SK-N-SH (cell line): ENCODE results near the gene DENND1A. TPM values are rescaled to one million over a fixed set of nuclear protein-coding genes. Genes with fewer than 3 reads are reported as not detected.

Experiments used
- CTCF ChIA-PET: fragments of 300-600, 350-600 bp; formaldehyde crosslinking; extraction: SDS; loops from one replicate; lab custom pipeline; 2021; lab: Yijun Ruan, JAX
- POLR2A ChIA-PET: fragments of 350-600 bp; sonication (Branson Sonifier 250); formaldehyde crosslinking; extraction: SDS; loops from one replicate; lab custom pipeline; 2020; ENCODE audit warnings: antibody characterized with exemption, inconsistent platforms; lab: Yijun Ruan, JAX
- DNase-seq: peaks from one replicate; pipeline ENCODE4 v3.0.0; 2012
- H2AFZ ChIP-seq: fragments of 200-600 bp; sonication (generic); 2 replicates; pipeline ENCODE4 v1.8.1; 2016; ENCODE audit warnings: antibody characterized with exemption, mild to moderate bottlenecking, low read depth
- H3F3A ChIP-seq: fragments of 200-600 bp; sonication (generic); replicated peaks from 2 replicates; pipeline ENCODE3; 2016; ENCODE audit warnings: antibody characterized with exemption, mild to moderate bottlenecking; ENCODE audit not compliant: insufficient read depth
- H3K27ac ChIP-seq, 2 experiments: fragments of 200-500 bp in 1 of 2; fragments of 200-600 bp in 1 of 2; sonication (Bioruptor generic) in 1 of 2; sonication (generic), shearing (Covaris generic) in 1 of 2; 2 replicates each; pipeline versions ENCODE4 v1.5.1 to v1.6.1; 2014 to 2016; ENCODE audit warnings: low read depth in 2 of 2, inconsistent platforms in 1 of 2, low read length in 1 of 2, mild to moderate bottlenecking in 1 of 2, mixed read lengths in 1 of 2
- H3K27me3 ChIP-seq: fragments of 200-600 bp; sonication (generic), shearing (Covaris generic); 2 replicates; pipeline ENCODE4 v1.6.1; 2016; ENCODE audit warnings: mixed run types; ENCODE audit not compliant: insufficient read depth
- H3K36me3 ChIP-seq, 2 experiments: fragments of 200-500 bp in 1 of 2; fragments of 200-600 bp in 1 of 2; sonication (Bioruptor generic) in 1 of 2; sonication (generic) in 1 of 2; replicated peaks in 1 of 2; 2 replicates each; pipeline versions ENCODE3 to v1.5.1; 2014 to 2016; ENCODE audit warnings: low read length in 1 of 2, mild to moderate bottlenecking in 1 of 2; ENCODE audit not compliant: insufficient read depth in 2 of 2, control insufficient read depth in 1 of 2
- H3K4me1 ChIP-seq, 2 experiments: fragments of 200-500 bp in 1 of 2; fragments of 200-600 bp in 1 of 2; sonication (Bioruptor generic) in 1 of 2; sonication (generic), shearing (Covaris generic) in 1 of 2; 2 replicates each; pipeline versions ENCODE4 v1.5.1 to v1.6.1; 2014 to 2016; ENCODE audit warnings: low read depth in 1 of 2, low read length in 1 of 2, mixed run types in 1 of 2; ENCODE audit not compliant: insufficient read depth in 2 of 2, control insufficient read depth in 1 of 2
- H3K4me2 ChIP-seq: fragments of 200-600 bp; sonication (generic), shearing (Covaris generic); 2 replicates; pipeline ENCODE4 v1.6.1; 2017; ENCODE audit warnings: mixed run types
- H3K4me3 ChIP-seq, 2 experiments: fragments of 200-500 bp in 1 of 2; fragments of 200-600 bp in 1 of 2; sonication (Bioruptor generic) in 1 of 2; sonication (generic), shearing (Covaris generic) in 1 of 2; 2 replicates each; pipeline versions ENCODE4 v1.5.1 to v1.8.1; 2014 to 2016; ENCODE audit warnings: low read depth in 2 of 2, inconsistent platforms in 1 of 2, low read length in 1 of 2, mild to moderate bottlenecking in 1 of 2, mixed read lengths in 1 of 2, moderate library complexity in 1 of 2
- H3K79me2 ChIP-seq: fragments of 200-600 bp; sonication (generic); 2 replicates; pipeline ENCODE4 v1.8.1; 2017; ENCODE audit warnings: mild to moderate bottlenecking; ENCODE audit not compliant: insufficient read depth
- H3K9ac ChIP-seq: fragments of 200-600 bp; sonication (generic); 2 replicates; pipeline ENCODE4 v1.6.1; 2017; ENCODE audit warnings: mixed run types
- H3K9me2 ChIP-seq: fragments of 200-600 bp; sonication (generic); 2 replicates; pipeline ENCODE4 v1.6.1; 2017; ENCODE audit warnings: mixed run types
- H3K9me3 ChIP-seq: fragments of 200-600 bp; sonication (generic); 2 replicates; pipeline ENCODE4 v1.6.1; 2017; ENCODE audit warnings: mixed run types, mild to moderate bottlenecking, moderate library complexity
- H4K20me1 ChIP-seq: fragments of 200-600 bp; sonication (generic); 2 replicates; pipeline ENCODE4 v1.6.1; 2017; ENCODE audit warnings: mild to moderate bottlenecking, mixed run types; ENCODE audit not compliant: insufficient read depth
- CHD2 ChIP-seq: fragments of 150-350 bp; IDR thresholded peaks from 2 replicates; pipeline ENCODE4 v1.6.1; 2018; ENCODE audit warnings: low read length; ENCODE audit not compliant: partially characterized antibody
- ELF1 ChIP-seq: IDR thresholded peaks from 2 replicates; pipeline ENCODE4 v1.4.0; 2012
- EP300 ChIP-seq, 2 experiments: IDR thresholded peaks; 2 replicates each; pipeline versions ENCODE4 v1.4.0 to v1.6.1; 2012; ENCODE audit warnings: borderline replicate concordance in 1 of 2, low read depth in 1 of 2, low read length in 1 of 2
- FOSL2 ChIP-seq: IDR thresholded peaks from 2 replicates; pipeline ENCODE4 v1.4.0; 2012; ENCODE audit warnings: low read depth, mild to moderate bottlenecking, moderate library complexity, borderline replicate concordance
- FOXM1 ChIP-seq: IDR thresholded peaks from 2 replicates; pipeline ENCODE4 v1.4.0; 2012; ENCODE audit warnings: low read depth, mild to moderate bottlenecking
- GABPA ChIP-seq: IDR thresholded peaks from 2 replicates; pipeline ENCODE4 v1.4.0; 2012; ENCODE audit warnings: low read depth, mild to moderate bottlenecking
- GATA2 ChIP-seq: sonication (generic); formaldehyde crosslinking; IDR thresholded peaks from 2 replicates; pipeline ENCODE4 v1.5.0; 2020; ENCODE audit warnings: mild to moderate bottlenecking, missing genetic modification reagents
- IRF3 ChIP-seq: fragments of 150-350 bp; IDR thresholded peaks from 2 replicates; pipeline ENCODE4 v1.6.1; 2016; ENCODE audit warnings: mild to moderate bottlenecking, low read depth, low read length
- JUND ChIP-seq: IDR thresholded peaks from 2 replicates; pipeline ENCODE4 v1.4.0; 2012
- MEF2A ChIP-seq: IDR thresholded peaks from 2 replicates; pipeline ENCODE4 v1.4.0; 2012; ENCODE audit warnings: low read depth, borderline replicate concordance
- NRF1 ChIP-seq: IDR thresholded peaks from 2 replicates; pipeline ENCODE4 v1.6.1; 2012; ENCODE audit warnings: low read depth, mild to moderate bottlenecking, low read length
- RAD21 ChIP-seq: IDR thresholded peaks from 2 replicates; pipeline ENCODE4 v1.6.1; 2012; ENCODE audit warnings: mild to moderate bottlenecking, low read length
- RCOR1 ChIP-seq: fragments of 150-350 bp; IDR thresholded peaks from 2 replicates; pipeline ENCODE4 v1.6.1; 2017; ENCODE audit warnings: antibody characterized with exemption, low read length
- SMC3 ChIP-seq: IDR thresholded peaks from 2 replicates; pipeline ENCODE4 v1.6.1; 2012; ENCODE audit warnings: low read depth, low read length, improper control_type of control experiment
- TCF12 ChIP-seq: IDR thresholded peaks from 2 replicates; pipeline ENCODE4 v1.4.0; 2012
- TEAD4 ChIP-seq: IDR thresholded peaks from 2 replicates; pipeline ENCODE4 v1.4.0; 2012; ENCODE audit warnings: mild to moderate bottlenecking, borderline replicate concordance; ENCODE audit not compliant: insufficient read depth
- USF1 ChIP-seq: IDR thresholded peaks from 2 replicates; pipeline ENCODE4 v1.4.0; 2012; ENCODE audit warnings: low read depth, borderline replicate concordance
- USF2 ChIP-seq: fragments of 150-350 bp; IDR thresholded peaks from 2 replicates; pipeline ENCODE4 v1.6.1; 2017; ENCODE audit warnings: antibody characterized with exemption, low read length, low read depth, borderline replicate concordance
- YY1 ChIP-seq: IDR thresholded peaks from 2 replicates; pipeline ENCODE4 v1.4.0; 2012; ENCODE audit warnings: low read depth, mild to moderate bottlenecking
- WGBS: methylation state at CpG from one replicate; pipeline ENCODE4 v1.1.6; 2017; ENCODE audit warnings: low lambda C conversion rate; 5-methylcytosine and 5-hydroxymethylcytosine counted together
- polyA plus RNA-seq, 3 experiments: library from polyadenylated mRNA; depleted of rRNA; stranded (reverse); fragments of >200 nt; gene quantifications; 2 replicates each; pipeline ENCODE4 v1.2.3, GENCODE V29; 2012
- TF ChIP-seq, protein P1 (sequence below): IDR thresholded peaks from 2 replicates; pipeline ENCODE4; 2012

The DENND1A gene
- polyA plus RNA-seq, 1 of the 3 experiments (the other 2 are of a cell fraction) = 25.4 TPM

DNA sequence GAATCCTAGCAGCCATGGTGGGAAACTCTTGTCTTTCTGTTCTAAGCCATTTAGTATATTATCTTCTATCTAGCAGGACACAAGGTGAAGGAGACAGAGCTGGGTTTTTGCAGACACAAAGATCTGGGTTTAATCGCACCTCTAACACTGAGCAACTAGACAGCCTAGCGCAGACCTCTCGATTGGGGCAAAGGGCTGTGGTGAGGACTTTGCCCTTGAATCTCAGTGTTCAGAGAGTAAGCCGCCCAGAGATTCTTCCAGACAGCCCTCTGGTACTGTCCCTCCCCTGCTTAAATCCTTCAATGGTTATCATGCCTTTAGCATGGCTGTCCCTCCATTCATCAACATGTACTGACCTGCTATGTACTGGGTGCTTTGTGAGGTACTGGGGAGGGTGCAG is 445.8 kb downstream of the DENND1A start:
- no peak overlapping the region for H3K9ac ChIP-seq
- WGBS = 90% methylated on average over 3 of the region's 4 CpGs
- ChIA-PET POLR2A (no interaction called here), CTCF (interaction anchor here (0.8 to 1.4 kb wide), 3 partner anchors 10 to 82 kb away, joined by 3 read pairs; no protein-coding TSS in a partner anchor)
- no peaks in the 10 kb centered on the region for H3K27me3 ChIP-seq
- H3K9me3 ChIP-seq = no peaks in the 10 kb centered on the region
- H2AFZ ChIP-seq = no peak overlapping the region
- H3K4me1 ChIP-seq = no peaks in the 10 kb centered on the region; a peak in 1 of 4 replicates
- DNase-seq = no peak
- no peaks in the 10 kb centered on the region for H4K20me1 ChIP-seq
- no peaks in the 10 kb centered on the region for H3F3A ChIP-seq
- no peak overlapping the region for H3K4me3 ChIP-seq
- no peak for TF ChIP-seq SMC3
- TF ChIP-seq, protein P1, sequence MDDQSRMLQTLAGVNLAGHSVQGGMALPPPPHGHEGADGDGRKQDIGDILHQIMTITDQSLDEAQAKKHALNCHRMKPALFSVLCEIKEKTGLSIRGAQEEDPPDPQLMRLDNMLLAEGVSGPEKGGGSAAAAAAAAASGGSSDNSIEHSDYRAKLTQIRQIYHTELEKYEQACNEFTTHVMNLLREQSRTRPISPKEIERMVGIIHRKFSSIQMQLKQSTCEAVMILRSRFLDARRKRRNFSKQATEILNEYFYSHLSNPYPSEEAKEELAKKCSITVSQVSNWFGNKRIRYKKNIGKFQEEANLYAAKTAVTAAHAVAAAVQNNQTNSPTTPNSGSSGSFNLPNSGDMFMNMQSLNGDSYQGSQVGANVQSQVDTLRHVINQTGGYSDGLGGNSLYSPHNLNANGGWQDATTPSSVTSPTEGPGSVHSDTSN = no peak
- TF ChIP-seq USF1 = no peak
- no peak for TF ChIP-seq MEF2A
- no peak for TF ChIP-seq FOXM1
- no peak for TF ChIP-seq GATA2 (CRISPR knock-in tag)
- no peak for TF ChIP-seq GABPA
- TF ChIP-seq USF2 = no peak
- TF ChIP-seq RCOR1 = no peak
- no peak for TF ChIP-seq FOSL2
- no peak for TF ChIP-seq TEAD4
- no peak for TF ChIP-seq NRF1
- no peak for TF ChIP-seq JUND
- TF ChIP-seq RAD21 = no peak
- no peak for TF ChIP-seq CHD2
- no peak for TF ChIP-seq EP300 (IDR thresholded peaks at IDR 0.05; ENCODE audit: borderline replicate concordance in 1 of 2, low read depth in 1 of 2, low read length in 1 of 2)
- TF ChIP-seq IRF3 = no peak
- TF ChIP-seq ELF1 = no peak
- TF ChIP-seq TCF12 = no peak
- TF ChIP-seq YY1 = no peak
- no peaks in the 10 kb centered on the region for H3K36me3 ChIP-seq
- H3K79me2 ChIP-seq = no peaks in the 10 kb centered on the region
- no peaks in the 10 kb centered on the region for H3K9me2 ChIP-seq
- H3K4me2 ChIP-seq = no peak overlapping the region
- no peak overlapping the region for H3K27ac ChIP-seq
